C4-2B (cell line): ENCODE results near the gene NR4A3.

Source experiments
- H3K27ac ChIP-seq: fragments of 450-650 bp; 2 replicates; pipeline ENCODE4 v1.5.1; 2017
- ZFX ChIP-seq: fragments of 450-650 bp; IDR thresholded peaks from 2 replicates; pipeline ENCODE4 v1.6.1; 2017
- TF ChIP-seq, protein P1 (sequence below): fragments of 450-650 bp; conservative IDR thresholded peaks from 2 replicates; pipeline ENCODE4 v1.5.1; 2017; ENCODE audit warnings: mild to moderate bottlenecking

Gene NR4A3

DNA sequence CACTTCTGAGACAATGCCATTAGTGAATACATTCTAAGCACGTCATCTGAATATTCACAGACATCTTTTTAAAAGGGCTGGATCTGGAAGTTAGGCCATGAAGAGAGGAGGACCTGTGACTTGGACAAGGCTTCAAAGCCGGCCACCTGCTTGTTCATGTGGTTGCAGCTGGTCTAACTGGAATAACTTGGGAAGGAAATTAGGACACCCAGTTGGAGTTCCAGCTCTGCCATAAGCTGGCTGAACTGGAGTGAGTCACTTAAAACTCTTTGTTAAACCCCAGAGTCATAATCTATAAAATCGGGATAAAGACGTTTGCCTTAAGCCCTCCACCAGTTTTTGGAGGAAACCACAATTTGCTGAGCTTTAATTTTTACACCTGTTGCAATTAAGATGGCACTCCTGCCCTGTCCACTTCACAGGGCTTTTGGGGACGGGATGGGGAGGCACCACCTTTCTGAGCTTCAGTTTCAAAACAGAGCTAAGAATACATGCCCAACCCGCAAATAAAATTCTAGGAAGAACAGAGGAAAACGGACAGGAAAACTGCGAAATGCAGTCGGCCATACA is 84.2 kb downstream of the NR4A3 start:
- no peak for TF ChIP-seq ZFX
- TF ChIP-seq, protein P1, sequence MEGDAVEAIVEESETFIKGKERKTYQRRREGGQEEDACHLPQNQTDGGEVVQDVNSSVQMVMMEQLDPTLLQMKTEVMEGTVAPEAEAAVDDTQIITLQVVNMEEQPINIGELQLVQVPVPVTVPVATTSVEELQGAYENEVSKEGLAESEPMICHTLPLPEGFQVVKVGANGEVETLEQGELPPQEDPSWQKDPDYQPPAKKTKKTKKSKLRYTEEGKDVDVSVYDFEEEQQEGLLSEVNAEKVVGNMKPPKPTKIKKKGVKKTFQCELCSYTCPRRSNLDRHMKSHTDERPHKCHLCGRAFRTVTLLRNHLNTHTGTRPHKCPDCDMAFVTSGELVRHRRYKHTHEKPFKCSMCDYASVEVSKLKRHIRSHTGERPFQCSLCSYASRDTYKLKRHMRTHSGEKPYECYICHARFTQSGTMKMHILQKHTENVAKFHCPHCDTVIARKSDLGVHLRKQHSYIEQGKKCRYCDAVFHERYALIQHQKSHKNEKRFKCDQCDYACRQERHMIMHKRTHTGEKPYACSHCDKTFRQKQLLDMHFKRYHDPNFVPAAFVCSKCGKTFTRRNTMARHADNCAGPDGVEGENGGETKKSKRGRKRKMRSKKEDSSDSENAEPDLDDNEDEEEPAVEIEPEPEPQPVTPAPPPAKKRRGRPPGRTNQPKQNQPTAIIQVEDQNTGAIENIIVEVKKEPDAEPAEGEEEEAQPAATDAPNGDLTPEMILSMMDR = no peak
- peak overlapping the region; percentile 90 for H3K27ac ChIP-seq

DNA sequence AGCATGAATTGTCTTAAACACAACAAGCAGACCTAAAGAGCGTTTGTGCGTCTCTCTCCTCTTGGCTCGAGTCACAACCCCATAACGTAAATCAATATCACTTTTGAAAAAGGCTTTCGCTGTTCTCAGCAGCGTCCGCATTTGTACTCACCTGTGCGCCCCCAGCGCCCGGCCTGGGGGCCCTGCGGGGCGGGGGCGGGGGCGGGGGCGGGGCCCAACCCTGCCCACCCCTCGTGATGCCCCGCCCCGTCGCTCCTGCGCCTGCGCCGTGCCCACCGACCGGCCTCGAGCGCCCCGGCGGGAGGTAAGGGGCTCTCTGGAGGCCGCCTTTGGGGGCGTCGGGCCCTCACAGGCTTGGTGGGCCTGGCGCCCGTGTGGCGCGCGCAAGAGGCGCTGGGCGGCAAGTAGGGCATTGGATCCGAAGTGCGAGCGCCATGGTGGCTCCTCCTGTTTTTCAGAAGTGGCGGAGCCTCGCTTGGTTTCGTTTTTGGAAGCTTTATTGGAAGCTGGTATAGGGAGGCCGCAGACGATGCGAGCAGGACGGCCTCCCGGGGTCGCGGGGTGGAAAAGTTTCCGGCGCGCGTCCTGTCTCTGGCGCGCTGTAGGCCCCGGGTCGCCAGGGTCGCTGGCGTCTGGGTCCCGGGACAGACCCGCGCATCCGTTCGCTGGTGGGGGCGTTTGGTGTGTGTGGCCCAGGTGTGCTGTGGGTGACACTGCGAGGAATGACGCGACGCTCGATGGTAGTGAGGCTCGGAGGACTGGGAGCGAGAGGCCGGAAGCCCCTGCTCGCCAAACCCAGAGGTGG is 84.9 kb downstream of the NR4A3 start, which contains the start of gene STX17:
STX17 (plus strand) TSS at position 252 of the 805 bp plus-strand sequence. CDS start 8,586 bp downstream, outside the sequence.
- H3K27ac ChIP-seq = peak within 1 kb of the TSS; percentile 90
- peak; percentile 91 for TF ChIP-seq ZFX
- TF ChIP-seq, protein P1 = peak; percentile 9; the same call in 1 of the 2 replicates

DNA sequence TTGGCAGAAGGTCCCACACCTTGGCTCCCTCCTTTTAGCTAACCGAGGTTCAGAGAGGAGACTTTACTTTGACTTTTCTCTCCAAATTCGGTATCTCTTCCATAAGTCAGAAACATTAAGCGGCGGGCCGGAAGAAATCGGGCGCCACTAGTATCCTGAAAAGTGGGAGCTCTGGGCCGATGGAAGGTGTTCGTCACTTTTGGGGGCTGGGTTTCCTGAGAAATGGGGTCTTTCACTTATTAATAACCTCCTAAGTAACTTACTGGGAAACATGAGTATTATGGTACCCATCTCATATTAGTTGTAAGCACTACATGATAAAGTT is 85.5 kb downstream of the NR4A3 start:
- peak; percentile 49; the same call in 1 of the 2 replicates for TF ChIP-seq ZFX
- TF ChIP-seq, protein P1 = no peak

DNA sequence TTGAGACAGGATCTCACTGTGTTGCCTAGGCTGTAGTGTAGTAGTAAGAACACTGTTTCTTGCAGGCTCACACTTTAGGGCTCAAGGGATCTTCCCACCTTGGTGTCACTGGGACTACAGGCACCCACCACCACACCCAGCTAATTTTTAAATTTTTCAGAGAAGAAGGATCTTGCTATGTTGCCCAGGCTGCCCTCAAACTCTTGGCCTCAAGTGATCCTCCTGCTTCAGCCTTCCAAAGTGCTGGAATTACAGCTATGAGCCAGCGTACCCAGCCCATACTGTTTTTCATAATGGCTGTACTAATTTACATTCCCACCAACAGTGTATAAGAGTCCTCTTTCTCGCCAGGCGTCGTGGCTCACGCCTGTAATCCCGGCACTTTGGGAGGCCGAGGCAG is 89.9 kb downstream of the NR4A3 start:
- H3K27ac ChIP-seq = no peak overlapping the region
- TF ChIP-seq, protein P1 = no peak
- TF ChIP-seq ZFX = no peak

More for the DNA sequence above, 85.5 kb downstream of the NR4A3 start:
- H3K27ac ChIP-seq = peak overlapping the region; percentile 90
